ENCODE measurements around the gene ARHGAP18. TPM values are rescaled to one million over a fixed set of nuclear protein-coding genes. Genes with fewer than 3 reads are reported as not detected.
A peak's percentile ranks its signal among the peaks of the same experiment; 100 is the strongest.

ARHGAP18 gene
- total and polyA plus RNA-seq, 2 of the 13 experiments (the other 11 are each of a cell fraction or from before 2014, with no cell fraction given): 58.2 to 115 TPM

DNA sequence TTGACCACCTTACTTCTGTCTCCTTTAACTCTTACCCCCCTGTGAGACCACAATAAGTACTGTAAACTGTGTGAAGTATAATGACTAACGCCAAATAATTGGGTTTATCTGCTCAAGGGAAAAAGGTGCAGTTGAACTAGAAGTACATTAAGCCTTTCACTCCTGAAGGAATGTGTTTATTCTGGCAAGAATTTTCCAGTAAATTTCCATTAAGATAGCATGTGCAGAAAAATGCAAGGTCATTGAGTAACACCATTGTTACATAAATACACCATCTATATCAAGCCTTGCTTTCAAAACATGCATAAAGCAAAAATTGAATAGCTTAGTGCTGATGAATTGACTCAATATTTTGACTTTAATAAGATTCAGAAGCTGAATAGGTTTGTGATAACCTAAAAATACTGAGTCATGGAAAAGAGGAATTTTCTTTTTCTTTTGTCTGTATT is 65.4 kb downstream of the ARHGAP18 start (continued):
- TF ChIP-seq, protein P1, sequence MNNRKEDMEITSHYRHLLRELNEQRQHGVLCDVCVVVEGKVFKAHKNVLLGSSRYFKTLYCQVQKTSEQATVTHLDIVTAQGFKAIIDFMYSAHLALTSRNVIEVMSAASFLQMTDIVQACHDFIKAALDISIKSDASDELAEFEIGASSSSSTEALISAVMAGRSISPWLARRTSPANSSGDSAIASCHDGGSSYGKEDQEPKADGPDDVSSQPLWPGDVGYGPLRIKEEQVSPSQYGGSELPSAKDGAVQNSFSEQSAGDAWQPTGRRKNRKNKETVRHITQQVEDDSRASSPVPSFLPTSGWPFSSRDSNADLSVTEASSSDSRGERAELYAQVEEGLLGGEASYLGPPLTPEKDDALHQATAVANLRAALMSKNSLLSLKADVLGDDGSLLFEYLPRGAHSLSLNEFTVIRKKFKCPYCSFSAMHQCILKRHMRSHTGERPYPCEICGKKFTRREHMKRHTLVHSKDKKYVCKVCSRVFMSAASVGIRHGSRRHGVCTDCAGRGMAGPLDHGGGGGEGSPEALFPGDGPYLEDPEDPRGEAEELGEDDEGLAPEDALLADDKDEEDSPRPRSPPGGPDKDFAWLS (CRISPR knock-in tag; IDR thresholded peaks at IDR 0.05; ENCODE audit: borderline replicate concordance): no peak
- no peak for TF ChIP-seq ZNF329 (CRISPR knock-in tag; IDR thresholded peaks at IDR 0.05; ENCODE audit: low read depth)
- TF ChIP-seq, protein P2, sequence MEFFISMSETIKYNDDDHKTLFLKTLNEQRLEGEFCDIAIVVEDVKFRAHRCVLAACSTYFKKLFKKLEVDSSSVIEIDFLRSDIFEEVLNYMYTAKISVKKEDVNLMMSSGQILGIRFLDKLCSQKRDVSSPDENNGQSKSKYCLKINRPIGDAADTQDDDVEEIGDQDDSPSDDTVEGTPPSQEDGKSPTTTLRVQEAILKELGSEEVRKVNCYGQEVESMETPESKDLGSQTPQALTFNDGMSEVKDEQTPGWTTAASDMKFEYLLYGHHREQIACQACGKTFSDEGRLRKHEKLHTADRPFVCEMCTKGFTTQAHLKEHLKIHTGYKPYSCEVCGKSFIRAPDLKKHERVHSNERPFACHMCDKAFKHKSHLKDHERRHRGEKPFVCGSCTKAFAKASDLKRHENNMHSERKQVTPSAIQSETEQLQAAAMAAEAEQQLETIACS (CRISPR knock-in tag; IDR thresholded peaks at IDR 0.05): no peak
- TF ChIP-seq ELF4 (CRISPR knock-in tag; IDR thresholded peaks at IDR 0.05; ENCODE audit: borderline replicate concordance): 0 out of 2 replicates have a peak, but pooled peaks have one; percentile 32
- TF ChIP-seq TSC22D2 (CRISPR knock-in tag; IDR thresholded peaks at IDR 0.05; ENCODE audit: borderline replicate concordance): peak; percentile 51; the same call in 1 of the 2 replicates
- no peak for TF ChIP-seq ZNF607 (CRISPR knock-in tag; IDR thresholded peaks at IDR 0.05; ENCODE audit: borderline replicate concordance)
- no peak for TF ChIP-seq NFIB (CRISPR knock-in tag; IDR thresholded peaks at IDR 0.05; ENCODE audit: borderline replicate concordance)
- TF ChIP-seq, protein P3, sequence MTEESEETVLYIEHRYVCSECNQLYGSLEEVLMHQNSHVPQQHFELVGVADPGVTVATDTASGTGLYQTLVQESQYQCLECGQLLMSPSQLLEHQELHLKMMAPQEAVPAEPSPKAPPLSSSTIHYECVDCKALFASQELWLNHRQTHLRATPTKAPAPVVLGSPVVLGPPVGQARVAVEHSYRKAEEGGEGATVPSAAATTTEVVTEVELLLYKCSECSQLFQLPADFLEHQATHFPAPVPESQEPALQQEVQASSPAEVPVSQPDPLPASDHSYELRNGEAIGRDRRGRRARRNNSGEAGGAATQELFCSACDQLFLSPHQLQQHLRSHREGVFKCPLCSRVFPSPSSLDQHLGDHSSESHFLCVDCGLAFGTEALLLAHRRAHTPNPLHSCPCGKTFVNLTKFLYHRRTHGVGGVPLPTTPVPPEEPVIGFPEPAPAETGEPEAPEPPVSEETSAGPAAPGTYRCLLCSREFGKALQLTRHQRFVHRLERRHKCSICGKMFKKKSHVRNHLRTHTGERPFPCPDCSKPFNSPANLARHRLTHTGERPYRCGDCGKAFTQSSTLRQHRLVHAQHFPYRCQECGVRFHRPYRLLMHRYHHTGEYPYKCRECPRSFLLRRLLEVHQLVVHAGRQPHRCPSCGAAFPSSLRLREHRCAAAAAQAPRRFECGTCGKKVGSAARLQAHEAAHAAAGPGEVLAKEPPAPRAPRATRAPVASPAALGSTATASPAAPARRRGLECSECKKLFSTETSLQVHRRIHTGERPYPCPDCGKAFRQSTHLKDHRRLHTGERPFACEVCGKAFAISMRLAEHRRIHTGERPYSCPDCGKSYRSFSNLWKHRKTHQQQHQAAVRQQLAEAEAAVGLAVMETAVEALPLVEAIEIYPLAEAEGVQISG (CRISPR knock-in tag; IDR thresholded peaks at IDR 0.05): no peak
- no peak for TF ChIP-seq ATM (IDR thresholded peaks at IDR 0.05; ENCODE audit: borderline replicate concordance)
- no peak for TF ChIP-seq ZMYM2 (CRISPR knock-in tag; IDR thresholded peaks at IDR 0.05)
- TF ChIP-seq NFIC (IDR thresholded peaks at IDR 0.05; ENCODE audit: low read length): peak; percentile 94; the same call in 1 of the 2 replicates
- TF ChIP-seq, protein P4, sequence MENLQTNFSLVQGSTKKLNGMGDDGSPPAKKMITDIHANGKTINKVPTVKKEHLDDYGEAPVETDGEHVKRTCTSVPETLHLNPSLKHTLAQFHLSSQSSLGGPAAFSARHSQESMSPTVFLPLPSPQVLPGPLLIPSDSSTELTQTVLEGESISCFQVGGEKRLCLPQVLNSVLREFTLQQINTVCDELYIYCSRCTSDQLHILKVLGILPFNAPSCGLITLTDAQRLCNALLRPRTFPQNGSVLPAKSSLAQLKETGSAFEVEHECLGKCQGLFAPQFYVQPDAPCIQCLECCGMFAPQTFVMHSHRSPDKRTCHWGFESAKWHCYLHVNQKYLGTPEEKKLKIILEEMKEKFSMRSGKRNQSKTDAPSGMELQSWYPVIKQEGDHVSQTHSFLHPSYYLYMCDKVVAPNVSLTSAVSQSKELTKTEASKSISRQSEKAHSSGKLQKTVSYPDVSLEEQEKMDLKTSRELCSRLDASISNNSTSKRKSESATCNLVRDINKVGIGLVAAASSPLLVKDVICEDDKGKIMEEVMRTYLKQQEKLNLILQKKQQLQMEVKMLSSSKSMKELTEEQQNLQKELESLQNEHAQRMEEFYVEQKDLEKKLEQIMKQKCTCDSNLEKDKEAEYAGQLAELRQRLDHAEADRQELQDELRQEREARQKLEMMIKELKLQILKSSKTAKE (CRISPR knock-in tag; IDR thresholded peaks at IDR 0.05; ENCODE audit: borderline replicate concordance): no peak
- TF ChIP-seq, protein P5, sequence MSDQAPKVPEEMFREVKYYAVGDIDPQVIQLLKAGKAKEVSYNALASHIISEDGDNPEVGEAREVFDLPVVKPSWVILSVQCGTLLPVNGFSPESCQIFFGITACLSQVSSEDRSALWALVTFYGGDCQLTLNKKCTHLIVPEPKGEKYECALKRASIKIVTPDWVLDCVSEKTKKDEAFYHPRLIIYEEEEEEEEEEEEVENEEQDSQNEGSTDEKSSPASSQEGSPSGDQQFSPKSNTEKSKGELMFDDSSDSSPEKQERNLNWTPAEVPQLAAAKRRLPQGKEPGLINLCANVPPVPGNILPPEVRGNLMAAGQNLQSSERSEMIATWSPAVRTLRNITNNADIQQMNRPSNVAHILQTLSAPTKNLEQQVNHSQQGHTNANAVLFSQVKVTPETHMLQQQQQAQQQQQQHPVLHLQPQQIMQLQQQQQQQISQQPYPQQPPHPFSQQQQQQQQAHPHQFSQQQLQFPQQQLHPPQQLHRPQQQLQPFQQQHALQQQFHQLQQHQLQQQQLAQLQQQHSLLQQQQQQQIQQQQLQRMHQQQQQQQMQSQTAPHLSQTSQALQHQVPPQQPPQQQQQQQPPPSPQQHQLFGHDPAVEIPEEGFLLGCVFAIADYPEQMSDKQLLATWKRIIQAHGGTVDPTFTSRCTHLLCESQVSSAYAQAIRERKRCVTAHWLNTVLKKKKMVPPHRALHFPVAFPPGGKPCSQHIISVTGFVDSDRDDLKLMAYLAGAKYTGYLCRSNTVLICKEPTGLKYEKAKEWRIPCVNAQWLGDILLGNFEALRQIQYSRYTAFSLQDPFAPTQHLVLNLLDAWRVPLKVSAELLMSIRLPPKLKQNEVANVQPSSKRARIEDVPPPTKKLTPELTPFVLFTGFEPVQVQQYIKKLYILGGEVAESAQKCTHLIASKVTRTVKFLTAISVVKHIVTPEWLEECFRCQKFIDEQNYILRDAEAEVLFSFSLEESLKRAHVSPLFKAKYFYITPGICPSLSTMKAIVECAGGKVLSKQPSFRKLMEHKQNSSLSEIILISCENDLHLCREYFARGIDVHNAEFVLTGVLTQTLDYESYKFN (CRISPR knock-in tag; conservative IDR thresholded peaks at IDR 0.05): peak; percentile 64
- TF ChIP-seq, protein P6, sequence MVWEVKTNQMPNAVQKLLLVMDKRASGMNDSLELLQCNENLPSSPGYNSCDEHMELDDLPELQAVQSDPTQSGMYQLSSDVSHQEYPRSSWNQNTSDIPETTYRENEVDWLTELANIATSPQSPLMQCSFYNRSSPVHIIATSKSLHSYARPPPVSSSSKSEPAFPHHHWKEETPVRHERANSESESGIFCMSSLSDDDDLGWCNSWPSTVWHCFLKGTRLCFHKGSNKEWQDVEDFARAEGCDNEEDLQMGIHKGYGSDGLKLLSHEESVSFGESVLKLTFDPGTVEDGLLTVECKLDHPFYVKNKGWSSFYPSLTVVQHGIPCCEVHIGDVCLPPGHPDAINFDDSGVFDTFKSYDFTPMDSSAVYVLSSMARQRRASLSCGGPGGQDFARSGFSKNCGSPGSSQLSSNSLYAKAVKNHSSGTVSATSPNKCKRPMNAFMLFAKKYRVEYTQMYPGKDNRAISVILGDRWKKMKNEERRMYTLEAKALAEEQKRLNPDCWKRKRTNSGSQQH (CRISPR knock-in tag; IDR thresholded peaks at IDR 0.05; ENCODE audit: low read depth): no peak
- TF ChIP-seq CCDC6 (CRISPR knock-in tag; IDR thresholded peaks at IDR 0.05): no peak
- TF ChIP-seq CCAR2 (optimal IDR thresholded peaks at IDR 0.05; ENCODE audit: low read depth, low read length): no peak
